ENCODE measurements around the gene POLQ.

DNA sequence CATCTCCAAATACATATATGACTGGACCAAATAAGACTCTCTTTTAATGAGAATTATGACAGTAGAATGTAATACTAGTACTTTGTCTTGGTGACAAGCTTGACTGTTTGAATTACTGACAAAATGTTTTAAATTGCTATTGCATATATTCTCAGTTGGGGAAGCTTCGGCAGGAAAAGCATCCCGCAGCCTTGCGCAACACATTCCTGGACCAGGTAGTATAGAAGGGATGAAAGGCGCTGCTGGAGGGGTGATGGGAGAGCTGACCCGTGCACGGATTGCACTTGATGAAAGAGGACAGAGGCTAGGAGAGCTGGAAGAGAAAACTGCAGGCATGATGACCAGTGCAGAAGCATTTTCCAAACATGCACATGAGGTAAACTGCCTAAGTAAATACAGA lies 127.6 kb downstream of the POLQ start:
- TF ChIP-seq POLR2AphosphoS5 (IDR thresholded peaks at IDR 0.05; ENCODE audit: low read depth, low read length) (no peak), TAF1 (IDR thresholded peaks at IDR 0.05; ENCODE audit: borderline replicate concordance, insufficient read depth, low read length) (no peak), FOXP2 (optimal IDR thresholded peaks at IDR 0.05; ENCODE audit: borderline replicate concordance, extremely low read depth, extremely low read length, insufficient read depth) (no peak)
